ENCODE measurements around the gene PKIG. TPM values are rescaled to one million over a fixed set of nuclear protein-coding genes. Genes with fewer than 3 reads are reported as not detected.
"Not testable (repeated sequence)": the region's sequence is repeated elsewhere in the genome, so short reads cannot be mapped to it uniquely, and the experiment has no call there.

The PKIG gene
- total RNA-seq, 1 donor from 2014 or later, result 239 TPM

- no peak for DNase-seq (ENCODE audit: extremely low read depth, low read depth, low spot score)
Measured at GRCh38 chr20:44571362-44571988, 10.9 kb upstream of the PKIG start.

- no peak for DNase-seq (ENCODE audit: extremely low read depth, low read depth, low spot score)
Measured at GRCh38 chr20:44572551-44573500, 9.6 kb upstream of the PKIG start.

GRCh38 chr20:44573501-44573869 lies 8.9 kb upstream of the PKIG start:
- DNase-seq (ENCODE audit: extremely low read depth, low read depth, low spot score), result no peak

- DNase-seq (ENCODE audit: extremely low read depth, low read depth, low spot score), result no peak
Measured at GRCh38 chr20:44574372-44574771, 8.0 kb upstream of the PKIG start.

- DNase-seq (ENCODE audit: extremely low read depth, low read depth, low spot score), result no peak
Measured at GRCh38 chr20:44576297-44576696, 6.1 kb upstream of the PKIG start.

GRCh38 chr20:44579313-44580081 lies 2.9 kb upstream of the PKIG start:
- DNase-seq (ENCODE audit: extremely low read depth, low read depth, low spot score), result no peak

- DNase-seq (ENCODE audit: extremely low read depth, low read depth, low spot score), result no peak
Measured at GRCh38 chr20:44580581-44581268, 1.7 kb upstream of the PKIG start.

GRCh38 chr20:44581515-44581914 lies 864 bp upstream of the PKIG start:
- DNase-seq (ENCODE audit: extremely low read depth, low read depth, low spot score), result no peak

GRCh38 chr20:44583157-44583556 lies 778 bp downstream of the PKIG start:
- no peak for DNase-seq (ENCODE audit: extremely low read depth, low read depth, low spot score)

GRCh38 chr20:44584162-44584561 lies 1.8 kb downstream of the PKIG start:
- DNase-seq (ENCODE audit: extremely low read depth, low read depth, low spot score), result no peak

GRCh38 chr20:44585057-44585963 lies 2.9 kb downstream of the PKIG start:
- no peak for DNase-seq (ENCODE audit: extremely low read depth, low read depth, low spot score)

GRCh38 chr20:44586289-44586911 lies 4.0 kb downstream of the PKIG start:
- no peak for DNase-seq (ENCODE audit: extremely low read depth, low read depth, low spot score)

- no peak for DNase-seq (ENCODE audit: extremely low read depth, low read depth, low spot score)
Measured at GRCh38 chr20:44587035-44587980, 4.9 kb downstream of the PKIG start.

GRCh38 chr20:44588321-44588720 lies 5.9 kb downstream of the PKIG start:
- not testable (repeated sequence) for DNase-seq (ENCODE audit: extremely low read depth, low read depth, low spot score)

- no peak for DNase-seq (ENCODE audit: extremely low read depth, low read depth, low spot score)
Measured at GRCh38 chr20:44589537-44589936, 7.2 kb downstream of the PKIG start.

GRCh38 chr20:44590980-44591778 lies 8.8 kb downstream of the PKIG start:
- DNase-seq (ENCODE audit: extremely low read depth, low read depth, low spot score), result no peak

GRCh38 chr20:44592366-44592765 lies 10.0 kb downstream of the PKIG start:
- DNase-seq (ENCODE audit: extremely low read depth, low read depth, low spot score), result no peak
